NCI-H460 (cell line): ENCODE results near the gene METRN. TPM values are rescaled to one million over a fixed set of nuclear protein-coding genes. Genes with fewer than 3 reads are reported as not detected.

Experiments used
- DNase-seq: peaks from one replicate; pipeline ENCODE4 v3.0.0-alpha.2; 2016; ENCODE audit warnings: low read depth; ENCODE audit errors: extremely low read depth
- total RNA-seq: library from RNA; depleted of rRNA; stranded (reverse); fragments of >200 nt; shearing (Covaris generic); gene quantifications from 2 replicates; pipeline ENCODE4 v1.2.3, GENCODE V29; 2014

METRN gene
- total RNA-seq, 1 experiment from 2014 or later, result 30.3 TPM

- DNase-seq, result no peak
Measured at GRCh38 chr16:707062-707538, 7.8 kb upstream of the METRN start.

GRCh38 chr16:708019-708418, 6.9 kb upstream of the METRN start:
- no peak for DNase-seq

GRCh38 chr16:708959-709358, 6.0 kb upstream of the METRN start:
- no peak for DNase-seq

GRCh38 chr16:709566-710499, 5.1 kb upstream of the METRN start:
- peak; percentile 40 for DNase-seq

GRCh38 chr16:710500-711075, 4.3 kb upstream of the METRN start:
- DNase-seq, result no peak

GRCh38 chr16:711084-711483, 3.8 kb upstream of the METRN start:
- DNase-seq, result no peak

GRCh38 chr16:711548-712320, 3.2 kb upstream of the METRN start:
- peak; percentile 65 for DNase-seq

GRCh38 chr16:712740-713250, 2.1 kb upstream of the METRN start:
- DNase-seq, result peak; percentile 87

GRCh38 chr16:714079-714478, 839 bp upstream of the METRN start:
- no peak for DNase-seq

- DNase-seq, result no peak
Measured at GRCh38 chr16:715477-716199, 720 bp downstream of the METRN start.

- DNase-seq, result peak; percentile 46
Measured at GRCh38 chr16:716200-716568, 1.3 kb downstream of the METRN start.

GRCh38 chr16:716768-717325, 1.9 kb downstream of the METRN start:
- DNase-seq, result no peak

GRCh38 chr16:717450-718245, 2.7 kb downstream of the METRN start:
- no peak for DNase-seq

GRCh38 chr16:718389-718788, 3.5 kb downstream of the METRN start:
- no peak for DNase-seq

- DNase-seq, result no peak
Measured at GRCh38 chr16:718922-719321, 4.0 kb downstream of the METRN start.

GRCh38 chr16:719815-720446, 5.0 kb downstream of the METRN start:
- no peak for DNase-seq

GRCh38 chr16:720447-720989, 5.6 kb downstream of the METRN start:
- peak; percentile 49 for DNase-seq

GRCh38 chr16:720990-721764, 6.3 kb downstream of the METRN start, which contains the start of gene ANTKMT:
TSS of gene ANTKMT (plus strand) at chr16:721146. CDS start at chr16:721275, 129 bp downstream.
- peak; percentile 80 for DNase-seq
